CD4-positive, alpha-beta T cell treated with Interleukin-2 at 100 ng/mL for 4 hours (primary cell): ENCODE results near the gene SMC5.
"Not testable (repeated sequence)": the region's sequence is repeated elsewhere in the genome, so short reads cannot be mapped to it uniquely, and the experiment has no call there.

Experiments
- DNase-seq: peaks from one replicate; pipeline ENCODE4 v3.0.0-alpha.2; 2020; ENCODE audit warnings: low spot score

Gene SMC5

DNA sequence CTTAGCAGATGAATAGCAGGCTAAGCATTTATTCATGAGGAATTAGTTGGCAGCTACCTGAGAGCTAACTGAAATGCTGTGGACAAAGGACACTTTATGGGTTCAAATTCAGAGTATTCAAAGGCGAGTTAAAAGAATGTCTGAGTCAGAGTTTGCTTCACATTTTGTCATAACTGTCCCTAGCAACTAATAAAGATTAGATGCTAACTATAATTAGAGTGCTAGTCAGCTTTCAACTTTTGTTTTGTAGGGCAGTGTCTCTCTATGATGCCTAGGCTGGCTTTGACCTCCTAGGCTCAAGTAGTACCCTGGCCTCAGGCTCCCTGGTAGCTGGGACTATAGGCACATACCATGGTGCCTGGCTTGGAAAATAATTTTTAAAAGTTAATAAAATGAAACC is 4.6 kb downstream of the SMC5 start:
- DNase-seq, result no peak

DNA sequence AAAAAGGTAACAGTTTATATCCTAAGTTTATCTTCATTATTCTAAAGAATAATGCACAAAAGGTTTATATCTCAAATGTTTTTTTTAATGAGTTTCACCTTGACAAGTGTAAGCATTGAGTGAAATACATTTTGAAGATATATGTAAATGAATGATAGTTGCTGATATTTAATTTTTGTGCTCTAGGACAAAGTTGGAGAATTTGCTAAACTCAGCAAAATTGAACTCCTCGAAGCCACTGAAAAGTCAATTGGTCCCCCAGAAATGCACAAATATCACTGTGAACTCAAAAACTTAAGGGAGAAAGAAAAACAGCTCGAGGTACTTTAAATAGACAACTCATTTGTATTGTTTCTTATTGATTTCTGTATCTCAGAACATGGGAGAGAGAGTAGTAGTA is 19.5 kb downstream of the SMC5 start:
- DNase-seq, result no peak

DNA sequence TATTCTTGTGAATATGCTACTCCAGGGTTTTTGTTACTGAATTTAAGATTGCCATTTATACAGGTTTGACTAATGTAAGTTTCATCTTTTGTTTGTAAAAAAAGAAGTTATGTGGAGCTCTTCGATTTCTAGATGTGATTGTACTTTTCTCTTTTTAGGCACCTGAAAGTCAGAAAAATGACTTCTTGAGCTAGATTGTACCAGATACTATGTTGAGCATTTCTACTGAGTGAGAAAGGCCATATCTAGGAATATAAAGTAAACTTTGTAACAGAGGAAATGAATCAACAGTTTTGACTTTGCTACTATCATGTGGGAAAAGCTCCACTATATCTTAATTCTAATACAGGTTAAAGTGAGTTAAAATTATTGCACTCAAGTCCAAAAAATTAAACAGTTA is 25.1 kb downstream of the SMC5 start:
- DNase-seq, result no peak

DNA sequence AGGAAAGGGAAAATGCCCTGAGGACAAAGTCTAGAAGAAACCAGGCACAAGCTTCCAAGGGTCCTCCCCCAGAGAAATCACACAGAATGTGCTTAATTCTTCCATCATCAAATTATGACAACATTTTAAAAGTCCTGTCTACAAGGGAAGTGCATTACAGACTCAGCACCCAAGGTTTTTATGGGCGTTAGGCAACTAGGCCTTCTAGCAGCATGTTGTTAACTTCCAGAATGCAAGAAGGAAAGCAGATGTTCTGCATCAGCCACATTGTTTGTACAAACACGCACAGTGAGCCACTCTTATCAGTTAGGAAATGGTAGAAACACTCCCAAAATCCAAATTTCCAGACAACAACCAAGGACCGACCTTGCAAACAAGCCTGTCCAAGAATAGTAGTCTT is 26.5 kb downstream of the SMC5 start:
- DNase-seq, result no peak

DNA sequence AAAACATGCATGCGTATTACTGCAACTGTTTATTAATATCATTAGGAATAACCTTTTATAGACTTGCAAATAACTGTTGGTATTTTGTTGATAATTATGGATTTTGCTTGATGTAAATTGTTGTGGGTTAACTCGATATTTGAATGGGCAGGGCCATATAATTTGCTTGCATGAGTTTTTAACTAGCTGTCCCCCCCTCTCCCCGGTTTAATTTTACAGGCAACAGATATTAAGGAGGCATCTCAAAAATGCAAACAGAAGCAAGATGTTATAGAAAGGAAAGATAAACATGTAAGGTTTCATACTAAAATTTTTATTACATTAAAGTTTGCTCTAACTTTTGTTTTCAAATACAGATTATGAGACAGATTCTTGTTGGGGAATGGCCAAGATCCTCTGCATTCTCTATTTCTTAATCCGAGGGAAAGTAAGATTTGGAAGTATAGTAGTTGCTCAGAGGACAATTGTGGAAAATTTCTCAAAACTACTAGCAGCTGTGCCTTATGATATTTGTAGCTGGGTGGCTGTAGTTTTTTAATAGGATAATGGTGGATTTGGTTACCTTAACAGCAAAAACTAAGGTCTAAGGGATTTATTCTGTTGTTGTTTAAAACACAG is 27.3 kb downstream of the SMC5 start:
- no peak for DNase-seq

DNA sequence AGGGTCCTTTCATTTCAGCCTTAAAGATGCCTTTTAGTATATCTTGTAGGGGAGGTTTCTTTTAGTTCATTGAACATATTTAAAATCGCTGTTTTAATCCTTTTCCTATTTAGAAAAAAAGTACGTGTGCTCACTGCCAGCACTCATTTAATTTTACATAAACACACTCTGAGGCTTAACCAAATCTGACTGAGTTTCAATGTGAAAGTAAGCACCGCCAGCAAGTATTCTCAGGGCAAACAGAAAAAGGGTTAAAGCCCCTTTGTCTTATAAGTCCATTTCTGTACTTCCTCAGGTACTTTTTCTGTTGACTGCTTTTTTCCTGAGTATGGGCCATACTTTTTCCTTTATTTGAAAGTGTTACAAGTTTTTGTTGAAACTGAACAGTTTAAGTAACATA is 31.8 kb downstream of the SMC5 start:
- DNase-seq, result no peak

DNA sequence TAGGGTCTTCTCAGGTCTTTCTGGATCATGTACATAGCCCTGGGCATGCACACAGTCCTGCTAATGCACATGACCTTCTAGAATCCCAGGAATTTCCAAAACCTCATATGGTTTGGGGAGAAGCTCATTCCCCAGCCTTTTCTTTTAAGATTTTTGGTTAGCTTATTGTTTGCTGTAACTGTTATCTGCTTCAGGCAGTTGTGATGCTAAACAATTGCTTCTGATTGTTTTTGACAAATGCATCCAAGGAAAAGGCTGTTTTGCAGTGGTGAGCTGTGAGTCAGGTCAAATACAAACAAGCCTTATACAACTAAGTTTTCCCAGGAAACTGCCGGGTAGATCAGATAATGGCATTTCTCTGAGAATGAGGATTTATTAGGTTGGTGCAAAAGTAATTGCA is 32.7 kb downstream of the SMC5 start:
- no peak for DNase-seq

DNA sequence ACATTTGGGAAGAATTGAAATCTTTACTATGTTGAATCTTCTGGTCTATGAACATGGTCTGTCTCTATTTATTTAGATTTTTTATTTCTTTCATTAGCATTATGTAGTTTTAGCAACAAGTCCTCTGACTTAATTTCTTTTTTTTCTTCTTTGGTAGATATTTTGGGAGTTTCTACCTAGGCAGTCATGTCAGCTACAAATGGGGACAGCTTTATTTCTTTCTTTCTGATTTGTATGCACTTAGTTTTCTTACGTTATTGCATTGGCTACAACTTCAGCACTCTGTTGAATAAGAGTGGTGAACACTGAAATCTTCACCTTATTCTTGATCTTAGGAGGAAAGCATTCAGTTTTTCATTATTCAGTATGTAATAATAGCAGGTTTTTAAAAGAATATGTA is 33.5 kb downstream of the SMC5 start:
- no peak for DNase-seq

DNA sequence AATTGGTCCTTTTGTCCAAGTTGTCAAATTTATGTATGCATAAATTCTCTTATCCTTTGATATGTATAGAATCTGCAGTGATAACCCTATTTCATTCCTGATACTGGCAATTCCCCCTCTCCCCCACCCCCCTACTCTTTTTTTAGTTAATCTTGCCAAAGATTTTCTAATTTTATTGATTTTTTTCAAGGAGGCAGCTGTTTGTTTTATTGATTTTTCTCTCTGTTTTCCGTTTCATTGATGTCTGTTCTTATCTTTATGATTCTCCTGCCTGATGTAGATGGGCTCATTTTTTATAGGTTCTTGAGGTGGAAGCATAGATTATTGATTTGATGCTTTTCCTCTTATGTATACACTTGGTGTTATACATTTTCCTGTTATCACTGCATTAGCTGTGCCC is 34.4 kb downstream of the SMC5 start:
- DNase-seq, result no peak

DNA sequence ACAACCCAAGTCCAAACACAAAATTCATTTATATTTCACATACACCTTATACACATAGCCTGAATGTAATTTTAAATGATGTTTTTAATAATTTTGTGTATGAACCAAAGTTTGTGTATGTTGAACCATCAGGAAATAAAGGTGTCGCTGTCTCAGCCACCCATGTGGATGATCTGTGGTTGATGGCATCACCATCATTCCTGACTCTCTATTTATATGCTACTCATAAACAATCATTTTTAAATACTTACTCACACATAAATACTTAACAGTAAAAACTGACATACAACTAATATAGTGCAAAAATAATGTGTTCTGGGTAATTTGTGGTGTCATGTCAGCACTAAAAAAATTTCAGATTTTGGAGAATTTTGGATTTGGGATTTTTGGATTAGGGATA is 38.4 kb downstream of the SMC5 start:
- no peak for DNase-seq

DNA sequence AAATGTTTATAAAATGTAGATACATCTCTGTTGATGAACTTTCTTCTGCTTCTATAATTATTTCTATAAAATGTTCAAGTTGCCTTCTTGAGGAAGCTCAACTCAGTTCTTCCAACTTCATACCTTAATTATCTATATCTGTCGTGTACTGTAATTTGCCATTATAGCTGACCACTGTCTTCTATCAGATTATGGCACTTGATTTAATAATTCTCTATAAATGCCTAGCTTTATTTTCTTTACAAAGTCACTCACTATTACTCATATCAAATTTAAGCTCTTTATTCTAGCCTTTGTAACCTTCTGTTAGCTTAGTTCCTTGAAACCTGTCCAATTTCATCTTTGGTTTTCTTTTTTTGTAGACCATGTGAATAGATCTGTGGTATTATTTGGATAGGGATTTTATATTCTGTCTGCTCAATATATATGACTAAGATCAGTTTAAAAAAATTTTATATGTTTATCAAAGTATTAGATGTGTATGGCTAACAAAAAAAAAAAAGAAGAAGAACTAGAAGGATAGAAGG is 39.5 kb downstream of the SMC5 start:
- DNase-seq, result no peak

DNA sequence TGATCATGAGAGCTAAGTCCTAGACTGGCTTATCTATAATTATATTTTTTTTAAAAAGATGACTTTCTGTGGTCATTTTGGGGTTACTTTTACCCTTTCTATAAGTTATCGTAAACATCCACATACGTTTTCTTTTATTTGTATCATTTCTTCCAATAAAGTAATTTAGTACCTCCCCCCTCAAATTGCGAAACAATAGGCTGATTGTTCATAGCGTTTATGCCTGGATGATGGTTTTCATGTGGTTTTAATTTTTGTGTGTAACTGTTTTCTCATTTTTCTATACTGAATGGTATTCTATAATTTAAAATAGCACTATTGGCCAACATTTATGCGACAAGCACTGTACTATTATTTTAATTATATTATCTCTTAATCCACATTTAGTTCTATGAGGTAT is 44.5 kb downstream of the SMC5 start:
- no peak for DNase-seq

DNA sequence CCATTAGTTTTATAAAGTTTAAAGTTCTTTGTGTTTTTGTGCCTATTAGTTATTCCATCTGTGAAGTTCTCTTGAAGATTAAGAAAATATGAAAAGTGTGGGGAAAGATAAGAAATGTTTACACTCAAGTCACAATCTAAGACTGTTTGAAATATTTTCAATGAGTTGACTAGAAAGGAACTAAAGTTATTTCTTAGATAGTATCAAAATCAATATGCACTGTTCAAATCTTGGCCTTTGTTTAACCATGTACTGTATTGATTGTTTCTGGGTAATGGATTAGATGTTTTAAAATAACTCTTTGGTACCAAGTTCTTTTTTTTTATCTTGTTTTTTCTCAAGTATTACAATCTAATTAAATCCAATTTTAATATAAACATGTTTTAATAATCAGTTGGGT is 46.0 kb downstream of the SMC5 start:
- no peak for DNase-seq

DNA sequence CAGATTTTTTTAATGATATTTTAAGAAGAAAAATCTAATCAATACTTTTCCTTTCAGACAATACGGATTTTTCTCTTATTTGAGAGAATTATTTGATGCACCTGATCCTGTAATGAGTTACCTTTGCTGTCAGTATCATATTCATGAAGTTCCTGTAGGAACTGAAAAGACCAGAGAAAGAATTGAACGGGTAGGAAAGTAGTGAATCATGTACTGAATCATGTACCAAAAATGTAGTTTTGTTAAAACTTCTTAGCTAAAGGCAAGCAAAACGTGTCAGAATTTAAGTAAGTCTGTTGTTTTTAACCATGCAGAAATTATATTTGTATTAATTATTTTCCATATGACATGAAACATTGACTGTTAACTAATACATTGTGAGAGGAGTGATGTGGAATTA is 56.6 kb downstream of the SMC5 start:
- no peak for DNase-seq

DNA sequence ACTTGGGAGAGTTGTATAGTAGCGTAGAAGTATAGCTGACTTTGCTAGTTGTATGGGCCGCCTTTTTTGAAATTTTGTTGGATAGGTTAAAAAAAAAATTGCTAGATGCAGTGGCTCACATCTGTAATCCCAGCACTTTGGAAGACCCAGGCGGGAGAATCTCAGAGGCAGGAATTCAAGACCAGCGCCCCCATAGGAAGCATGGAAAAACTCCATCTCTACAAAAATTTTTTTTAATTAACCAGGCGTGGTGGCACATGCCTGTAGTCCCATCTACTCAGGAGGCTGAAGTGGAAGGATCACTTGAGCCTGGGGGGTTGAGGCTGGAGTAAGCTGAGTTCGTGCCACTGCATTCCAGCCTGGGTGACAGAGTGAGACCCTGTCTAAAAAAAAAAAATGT is 59.2 kb downstream of the SMC5 start:
- no peak for DNase-seq

DNA sequence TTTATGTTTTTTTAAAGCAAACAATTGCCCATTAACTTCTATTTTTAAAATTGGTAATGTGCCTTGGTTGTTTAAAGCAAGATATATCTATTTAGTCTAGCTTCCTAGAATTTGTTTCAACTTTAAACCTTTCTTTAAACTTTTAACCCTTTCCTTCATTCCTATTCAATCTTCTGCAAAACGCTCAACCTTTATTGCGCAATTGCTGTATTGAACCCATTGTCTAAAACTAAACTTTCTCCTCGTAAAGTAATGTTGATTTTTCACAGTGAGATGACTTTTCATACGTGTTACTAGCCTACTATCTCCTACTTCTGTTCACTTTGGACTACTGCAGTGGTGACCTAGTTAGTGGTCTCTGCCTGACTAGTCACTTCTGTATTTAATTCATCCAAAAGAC is 63.3 kb downstream of the SMC5 start:
- DNase-seq, result no peak

DNA sequence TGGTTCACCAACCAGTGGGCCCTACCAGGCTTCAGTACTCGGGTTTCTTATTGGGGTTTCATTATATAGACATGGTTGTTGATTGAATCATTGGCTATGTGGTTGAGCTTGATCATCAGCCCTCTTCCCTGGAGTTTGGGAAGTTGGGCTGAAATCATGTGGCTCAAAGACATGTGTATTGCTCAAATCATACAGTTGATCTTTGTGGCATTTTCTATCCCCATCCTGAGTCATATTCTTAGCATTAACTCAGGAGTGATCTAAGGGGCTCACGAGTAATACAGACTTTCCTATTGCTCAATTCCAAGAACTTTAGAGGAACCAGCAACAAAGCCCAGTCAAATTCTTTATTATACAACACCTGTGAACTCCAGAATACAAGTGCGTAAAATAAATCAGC is 66.2 kb downstream of the SMC5 start:
- no peak for DNase-seq

DNA sequence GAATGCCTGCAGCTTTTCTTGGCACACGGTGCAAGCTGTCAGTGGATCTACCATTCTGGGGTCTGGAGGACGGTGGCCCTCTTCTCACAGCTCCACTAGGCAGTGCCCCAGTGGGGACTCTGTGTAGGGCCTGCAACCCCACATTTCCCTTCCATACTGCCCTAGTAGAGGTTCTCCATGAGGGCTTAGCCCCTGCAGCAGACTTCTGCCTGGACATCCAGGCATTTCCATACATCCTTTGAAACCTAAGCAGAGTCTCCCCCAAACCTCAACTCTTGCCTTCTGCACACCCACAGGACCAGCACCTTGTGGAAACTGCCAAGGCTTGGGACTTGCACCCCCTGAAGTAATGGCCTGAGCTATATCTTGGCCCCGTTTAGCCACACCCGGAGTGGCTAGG is 69.8 kb downstream of the SMC5 start:
- DNase-seq, result not testable (repeated sequence)

DNA sequence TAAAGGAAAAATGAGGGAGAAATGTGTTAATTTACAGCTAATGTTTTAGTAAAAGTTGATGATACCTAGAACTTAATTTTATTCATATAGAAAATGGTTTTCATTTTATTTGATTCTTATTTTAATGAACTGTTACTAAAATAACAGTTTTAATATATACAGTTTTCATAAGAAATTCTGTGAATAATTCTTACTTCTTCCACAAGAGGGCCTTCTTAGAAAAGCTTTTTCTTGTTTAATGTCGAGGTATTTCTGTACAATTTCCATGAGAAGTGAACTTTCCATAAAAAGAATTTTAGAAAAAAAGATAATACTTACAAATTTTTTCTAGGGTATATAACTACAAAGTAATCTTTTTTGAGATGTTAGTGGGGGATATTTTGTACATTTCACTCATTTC is 81.8 kb downstream of the SMC5 start:
- DNase-seq, result peak; percentile 43

DNA sequence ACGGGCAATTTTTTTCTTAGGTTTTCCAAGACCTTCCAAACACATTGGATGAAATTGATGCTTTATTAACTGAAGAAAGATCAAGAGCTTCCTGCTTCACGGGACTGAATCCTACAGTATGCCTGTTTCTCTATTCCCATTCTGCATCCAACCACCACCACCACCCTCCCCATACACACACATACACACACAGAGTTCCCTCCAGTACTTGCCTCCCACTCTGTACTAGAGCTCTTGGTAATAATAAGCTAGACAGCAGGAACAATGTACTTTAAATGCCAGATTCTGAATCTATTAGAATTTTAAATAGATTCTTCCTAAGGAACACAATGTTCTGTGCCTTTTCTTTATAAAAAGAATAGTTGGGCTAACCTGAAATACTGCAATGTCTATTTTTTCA is 88.3 kb downstream of the SMC5 start:
- DNase-seq, result no peak

DNA sequence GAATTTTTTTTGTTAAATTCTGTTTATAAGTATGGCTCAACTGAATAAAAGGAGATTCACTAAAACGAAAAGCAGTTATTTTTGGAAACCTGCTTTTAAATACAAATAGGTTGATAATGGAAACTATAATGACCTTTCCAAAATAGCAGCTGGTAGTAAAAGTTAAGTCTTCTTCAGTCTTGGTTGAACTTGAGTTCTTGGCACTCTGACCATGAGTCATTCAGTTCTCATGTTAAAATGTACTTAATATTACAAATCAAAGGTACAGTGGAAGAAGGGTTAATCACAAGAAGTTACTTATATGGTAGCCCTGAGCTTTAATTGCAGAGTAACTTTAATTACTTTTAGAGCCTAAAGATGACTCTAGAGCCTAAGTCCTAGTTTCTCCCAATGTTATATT is 93.6 kb downstream of the SMC5 start:
- DNase-seq, result no peak

DNA sequence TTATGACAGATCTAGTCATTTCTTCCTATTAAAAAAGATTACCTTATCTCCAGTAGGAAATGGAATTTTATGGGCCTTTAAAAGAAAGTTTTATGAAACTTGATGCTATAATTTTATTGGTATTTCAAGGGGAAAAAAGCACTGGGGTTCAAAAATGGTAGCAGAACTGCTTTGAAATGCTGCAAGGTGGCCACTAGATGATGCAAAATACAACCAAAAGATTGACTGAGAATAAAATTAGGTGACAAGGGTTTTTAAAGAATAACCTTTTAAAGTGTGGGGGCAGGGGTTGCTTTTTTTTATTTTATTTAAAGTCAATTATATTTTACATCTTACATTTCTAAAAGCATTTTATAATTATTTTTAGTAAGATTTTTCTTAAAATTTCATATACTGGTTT is 94.0 kb downstream of the SMC5 start:
- peak; percentile 35 for DNase-seq

DNA sequence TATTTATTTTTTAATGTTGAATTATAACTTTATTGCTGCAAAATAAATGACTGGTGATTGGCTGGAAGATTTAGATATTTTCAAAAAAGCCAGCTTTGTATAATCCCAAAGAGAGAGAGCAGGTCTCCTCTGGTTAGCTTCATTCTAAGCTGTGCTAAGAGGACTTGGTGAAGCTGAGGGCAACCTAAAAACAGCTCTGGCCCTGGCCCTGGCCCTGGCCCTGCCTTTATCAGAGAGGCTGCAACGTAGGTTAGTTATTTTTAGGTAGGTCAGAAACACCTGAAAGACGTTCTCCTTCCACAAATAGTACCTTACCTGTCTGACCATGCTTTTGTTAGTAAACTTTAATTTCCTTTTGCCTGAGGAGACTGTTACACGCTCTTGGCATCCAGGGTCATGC is 97.0 kb downstream of the SMC5 start:
- no peak for DNase-seq

DNA sequence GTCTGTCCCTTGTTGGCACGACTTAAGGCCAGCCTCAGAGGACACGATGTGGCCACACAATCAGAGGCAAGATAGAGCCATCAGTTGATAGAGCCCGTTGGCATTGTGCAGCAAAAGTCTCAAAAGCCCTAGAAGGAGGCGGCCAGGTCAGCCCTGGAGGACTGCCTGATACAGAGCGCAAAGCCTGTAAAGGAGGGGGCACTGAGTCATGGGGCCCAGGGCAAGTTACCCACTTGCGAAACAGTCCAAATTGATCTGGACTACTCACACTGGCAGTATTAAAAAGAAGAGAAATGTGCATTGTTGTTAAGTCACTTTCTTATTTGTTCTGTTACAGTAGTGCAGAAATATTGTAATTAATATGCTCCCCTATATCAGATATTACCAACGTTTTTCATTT is 104.2 kb downstream of the SMC5 start:
- no peak for DNase-seq

DNA sequence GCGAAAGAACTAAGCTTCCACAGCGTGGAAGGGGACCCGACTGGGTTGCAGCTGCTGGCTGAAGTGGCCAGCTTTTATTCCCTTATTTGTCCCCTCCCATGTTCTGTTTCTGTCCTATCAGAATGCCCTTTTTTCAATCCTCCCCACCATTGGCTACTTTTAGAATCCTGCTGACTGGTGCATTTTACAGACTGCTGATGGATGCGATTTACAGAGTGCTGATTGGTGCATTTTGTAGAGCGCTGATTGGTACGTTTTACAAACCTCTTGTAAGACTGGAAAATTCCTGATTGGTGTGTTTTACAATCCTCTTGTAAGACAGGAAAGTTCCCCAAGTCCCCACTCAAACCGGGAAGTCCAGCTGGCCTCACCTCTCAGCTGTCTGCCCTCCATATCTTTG is 105.0 kb downstream of the SMC5 start:
- no peak for DNase-seq
